ENCODE data around the gene FMN1. TPM values are rescaled to one million over a fixed set of nuclear protein-coding genes. Genes with fewer than 3 reads are reported as not detected.
A peak's percentile ranks its signal among the peaks of the same experiment; 100 is the strongest.

FMN1 gene
- polyA plus RNA-seq, 2 of the 4 experiments (the other 2 are of a cell fraction) = 0.53 to 2.2 TPM

GRCh38 chr15:33112541-33113105, 81.9 kb downstream of the FMN1 start:
- ATAC-seq = no peak
- FAIRE-seq = peak; percentile 70
- WGBS (ENCODE audit: missing lambda C conversion rate) = 77% methylated on average over 5 of the region's 5 CpGs
- DNase-seq (ENCODE audit: low read depth in 1 of 2, low spot score in 1 of 2) = no peak
- H3K4me3 ChIP-seq = no peak overlapping the region
- ChIA-PET POLR2A (no interaction called here), CTCF (interaction anchor here (0.7 to 4.0 kb wide), 5 partner anchors 8 to 454 kb away, joined by 3 to 22 read pairs (median 3); no protein-coding TSS in a partner anchor)
- TF ChIP-seq MAZ (IDR thresholded peaks at IDR 0.05; ENCODE audit: borderline replicate concordance, low read depth, low read length) = no peak
- TF ChIP-seq CBX2 (IDR thresholded peaks at IDR 0.05; ENCODE audit: borderline replicate concordance, low read depth) = no peak
- TF ChIP-seq MYC (IDR thresholded peaks at IDR 0.05; ENCODE audit: borderline replicate concordance, low read length) = no peak
- TF ChIP-seq KDM5A (IDR thresholded peaks at IDR 0.05) = no peak
- no peak for TF ChIP-seq FOXS1 (CRISPR knock-in tag; IDR thresholded peaks at IDR 0.05)
- TF ChIP-seq EP300 (IDR thresholded peaks at IDR 0.05) = no peak
- TF ChIP-seq RFX5 (IDR thresholded peaks at IDR 0.05) = no peak
- TF ChIP-seq KDM1A (IDR thresholded peaks at IDR 0.05; ENCODE audit: low read depth) = no peak
- no peak for TF ChIP-seq E2F6 (IDR thresholded peaks at IDR 0.05; ENCODE audit: borderline replicate concordance, low read depth)
- no peak for TF ChIP-seq ZSCAN20 (CRISPR knock-in tag; IDR thresholded peaks at IDR 0.05)
- no peak for TF ChIP-seq HOXB5 (CRISPR knock-in tag; IDR thresholded peaks at IDR 0.05)
- TF ChIP-seq CBX8 (IDR thresholded peaks at IDR 0.05) = no peak
- TF ChIP-seq HOXB13 (CRISPR knock-in tag; IDR thresholded peaks at IDR 0.05; ENCODE audit: low read depth) = no peak
- no peak for TF ChIP-seq USF2 (IDR thresholded peaks at IDR 0.05)
- no peak for TF ChIP-seq RAD21 (conservative IDR thresholded peaks at IDR 0.05 in 1 of 2, IDR thresholded peaks at IDR 0.05 in 1 of 2)
- no peaks in the 10 kb centered on the region for H3K4me1 ChIP-seq
- H3K27ac ChIP-seq = no peak overlapping the region
- H3K9me3 ChIP-seq = no peaks in the 10 kb centered on the region
- H3K4me2 ChIP-seq = no peak overlapping the region

GRCh38 chr15:33111041-33111451, 83.5 kb downstream of the FMN1 start:
- WGBS (ENCODE audit: missing lambda C conversion rate) = 30% methylated on average over 1 of the region's 1 CpG
- no peak for DNase-seq (ENCODE audit: low read depth in 1 of 2, low spot score in 1 of 2)
- no peak overlapping the region for H3K4me3 ChIP-seq
- H3K4me2 ChIP-seq = no peak overlapping the region
- no peaks in the 10 kb centered on the region for H3K4me1 ChIP-seq
- no peak for ATAC-seq
- ChIA-PET POLR2A (no interaction called here), CTCF (interaction anchor here (4.0 kb wide), 1 partner anchor 22 kb away, joined by 22 read pairs; no protein-coding TSS in a partner anchor)
- no peak for TF ChIP-seq RFX5 (IDR thresholded peaks at IDR 0.05)
- TF ChIP-seq ESRRA (IDR thresholded peaks at IDR 0.05; ENCODE audit: borderline replicate concordance, low read length) = no peak
- no peak for TF ChIP-seq HMGXB4 (CRISPR knock-in tag; IDR thresholded peaks at IDR 0.05; ENCODE audit: borderline replicate concordance)
- TF ChIP-seq FOSL2 (IDR thresholded peaks at IDR 0.05) = no peak
- no peak for TF ChIP-seq FOSL2 (CRISPR knock-in tag; IDR thresholded peaks at IDR 0.05)
- TF ChIP-seq NR3C1 (IDR thresholded peaks at IDR 0.05) = no peak
- no peak for TF ChIP-seq KDM1A (IDR thresholded peaks at IDR 0.05; ENCODE audit: low read depth)
- TF ChIP-seq MAFK (IDR thresholded peaks at IDR 0.05; ENCODE audit: partially characterized antibody) = no peak
- TF ChIP-seq NPAS2 (CRISPR knock-in tag; IDR thresholded peaks at IDR 0.05; ENCODE audit: borderline replicate concordance) = no peak
- TF ChIP-seq ZNF302 (CRISPR knock-in tag; IDR thresholded peaks at IDR 0.05) = no peak
- no peak for TF ChIP-seq REST (IDR thresholded peaks at IDR 0.05)
- TF ChIP-seq HDAC2 (IDR thresholded peaks at IDR 0.05) = no peak
- no peak for FAIRE-seq
- H3K27ac ChIP-seq = no peak overlapping the region
- no peaks in the 10 kb centered on the region for H3K9me3 ChIP-seq

All from A549 (cell line).